GM19035 (cell line): ENCODE data around the gene MZB1.
"Not testable (repeated sequence)": the region's sequence is repeated elsewhere in the genome, so short reads cannot be mapped to it uniquely, and the experiment has no call there.

Source experiments
- ATAC-seq: cut with Tn5 transposase; IDR thresholded peaks from one replicate; pipeline ENCODE4 v1.9.1; 2021; ENCODE audit not compliant: unreplicated experiment

Gene MZB1

DNA sequence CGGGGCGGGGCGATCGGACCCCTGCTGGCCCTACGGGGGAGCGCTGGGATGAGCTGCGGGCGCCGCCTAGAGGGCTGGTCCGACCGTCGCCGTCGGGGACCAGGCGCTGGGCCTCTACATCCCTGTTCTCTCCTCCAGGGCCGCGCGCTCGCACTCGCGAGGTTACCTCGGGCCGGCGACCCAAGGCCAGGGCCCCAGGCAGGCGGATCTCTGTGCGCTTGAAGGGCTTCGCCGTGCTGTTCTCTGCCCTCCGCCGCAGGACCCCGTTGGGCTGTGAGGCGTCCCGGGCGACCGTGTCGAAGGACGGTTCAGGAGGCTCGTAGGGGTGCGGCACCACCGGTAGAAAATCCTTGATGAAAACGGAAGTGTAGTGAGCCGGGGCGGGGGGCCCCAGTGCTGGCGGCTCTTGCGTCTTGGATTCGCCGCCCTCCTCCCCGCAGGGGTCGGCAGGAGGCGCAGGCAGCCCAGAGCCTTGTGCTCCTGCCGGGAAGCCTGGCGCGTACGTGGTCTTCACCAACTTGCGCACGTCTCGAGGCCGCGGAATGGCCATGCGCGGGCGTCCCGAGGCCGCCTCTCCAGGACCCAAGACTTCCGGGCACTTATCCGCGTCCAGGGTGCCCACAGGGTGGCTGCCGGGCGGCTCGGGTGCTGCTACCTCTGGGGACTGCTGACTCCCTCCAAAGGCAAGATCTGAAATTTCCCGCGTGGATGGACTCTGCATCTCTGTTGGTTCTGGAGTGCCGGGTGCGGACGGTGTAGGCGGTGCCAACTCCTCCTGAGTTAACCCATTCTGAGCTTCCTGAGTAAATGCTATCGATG lies 3.2 kb upstream of the MZB1 start:
- peak; percentile 48 for ATAC-seq

- ATAC-seq, result peak; percentile 12
Observed at GRCh38 chr5:139392324-139392677, 2.6 kb upstream of the MZB1 start.

DNA sequence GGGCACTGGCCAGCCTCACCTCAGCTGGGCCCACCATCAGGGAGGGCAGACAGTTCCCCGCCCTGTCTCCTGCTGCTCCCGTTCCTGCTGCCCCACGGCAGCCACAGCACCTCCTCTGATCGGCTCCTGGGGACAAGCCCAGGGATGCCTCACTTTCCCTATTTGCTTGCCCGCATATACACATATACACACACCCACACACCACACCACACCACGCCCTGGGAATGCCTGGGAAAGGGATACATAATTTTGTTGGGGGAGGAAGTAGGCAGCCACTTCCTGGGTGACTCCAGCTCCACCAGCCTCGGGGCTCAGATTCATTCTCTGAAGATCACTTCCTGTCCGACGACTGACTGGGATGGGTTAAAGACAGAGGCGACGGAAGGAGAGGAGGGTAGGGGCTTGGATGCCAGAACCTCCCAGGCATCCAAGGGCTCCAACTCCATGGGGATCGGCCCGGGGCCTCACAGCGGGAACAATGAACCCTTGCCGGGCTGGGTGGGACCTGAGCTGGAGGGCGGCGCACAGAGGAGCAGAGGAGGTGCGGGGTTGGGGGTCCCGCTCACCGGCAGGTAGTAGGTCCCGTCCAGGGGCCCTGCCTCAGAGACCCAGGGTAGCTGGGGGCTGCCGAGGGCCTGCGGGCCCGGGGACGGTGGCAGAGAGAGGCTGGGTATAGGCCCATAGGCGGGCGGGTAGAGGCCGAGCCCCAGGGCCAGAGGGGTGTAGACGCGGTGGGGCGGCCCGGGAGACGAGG lies 2.0 kb upstream of the MZB1 start:
- ATAC-seq, result no peak

GRCh38 chr5:139390639-139391569 lies 1.2 kb upstream of the MZB1 start:
- no peak for ATAC-seq

- no peak for ATAC-seq
Observed at GRCh38 chr5:139388198-139388821, 1.4 kb downstream of the MZB1 start.

DNA sequence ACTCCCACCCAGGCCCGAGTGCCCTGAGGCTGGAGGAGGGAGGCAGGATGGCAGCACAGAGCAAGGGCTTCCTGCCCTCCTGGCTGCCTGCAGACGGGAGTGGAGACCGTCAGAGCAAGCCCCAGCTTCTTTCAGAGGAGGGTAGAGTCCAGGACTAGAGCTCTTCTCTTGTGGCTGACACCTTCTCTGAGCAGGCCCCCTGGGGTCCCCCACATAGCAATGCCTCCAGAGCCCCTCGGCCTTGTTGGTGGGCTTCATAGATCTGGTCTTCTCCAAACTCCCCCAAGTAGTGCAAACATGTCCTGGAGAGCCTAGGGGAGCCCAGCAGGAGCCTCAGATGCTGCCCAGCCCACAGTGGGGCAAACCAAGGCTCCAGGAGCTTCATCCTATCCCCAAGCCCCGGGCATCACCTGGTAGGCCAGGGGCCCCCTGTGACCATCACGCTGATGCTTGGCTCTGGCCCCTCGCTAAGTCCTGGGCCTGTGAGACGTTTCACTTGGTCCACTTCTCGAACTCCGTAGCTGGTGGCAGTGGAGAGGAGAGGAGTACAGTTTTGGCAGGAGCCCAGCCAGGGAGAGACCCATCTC lies 2.0 kb downstream of the MZB1 start:
- no peak for ATAC-seq

- not testable (repeated sequence) for ATAC-seq
Observed at GRCh38 chr5:139386956-139387355, 2.8 kb downstream of the MZB1 start.

- ATAC-seq, result no peak
Observed at GRCh38 chr5:139386050-139386438, 3.7 kb downstream of the MZB1 start.

DNA sequence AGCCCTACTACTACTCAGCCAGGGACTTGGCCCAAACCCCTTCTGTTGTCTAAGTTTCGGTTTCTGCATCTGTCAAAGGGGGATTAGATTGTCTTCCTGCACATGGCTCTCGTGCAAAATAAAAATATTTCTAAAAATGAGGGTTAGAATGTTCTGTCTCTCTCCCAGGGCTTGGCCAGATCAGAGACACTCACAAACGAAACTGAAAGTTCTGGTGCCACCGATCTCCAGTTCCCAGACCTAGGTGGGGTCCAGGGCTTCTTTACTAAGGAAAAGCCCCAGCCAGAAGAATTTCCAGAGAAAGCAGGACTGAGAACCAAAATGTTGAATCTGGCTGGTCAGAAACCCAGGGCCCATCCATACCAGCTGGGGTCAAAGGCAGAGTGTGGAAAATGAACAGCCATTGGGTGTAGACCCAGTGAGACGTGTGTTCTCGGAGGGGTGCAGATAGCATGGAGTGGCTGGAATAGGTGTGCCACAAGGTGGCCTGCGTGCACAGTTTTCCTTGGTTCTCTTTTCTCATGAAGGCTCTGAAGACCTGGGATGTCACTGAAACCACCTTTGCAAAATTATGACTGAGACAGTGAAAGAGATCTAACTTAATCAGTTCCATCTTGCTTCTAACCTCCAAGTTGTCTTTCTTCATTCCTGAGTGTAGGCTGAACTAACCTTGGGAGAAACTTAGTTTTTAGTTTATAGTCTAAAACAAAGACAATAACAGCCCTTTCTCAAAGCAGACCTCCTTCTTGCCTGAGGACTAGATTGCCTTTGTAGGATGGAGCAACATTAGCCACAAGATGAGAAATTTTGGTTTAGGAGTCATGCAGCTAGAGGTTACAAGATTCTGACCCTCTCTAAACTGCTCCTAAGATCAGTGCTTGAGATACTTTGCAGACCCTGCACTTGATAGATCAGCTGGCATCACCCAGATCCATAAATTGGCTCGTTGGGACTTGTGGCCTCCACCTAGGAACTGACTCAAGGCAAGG lies 4.4 kb downstream of the MZB1 start:
- no peak for ATAC-seq

GRCh38 chr5:139384591-139385051 lies 5.1 kb downstream of the MZB1 start:
- no peak for ATAC-seq

DNA sequence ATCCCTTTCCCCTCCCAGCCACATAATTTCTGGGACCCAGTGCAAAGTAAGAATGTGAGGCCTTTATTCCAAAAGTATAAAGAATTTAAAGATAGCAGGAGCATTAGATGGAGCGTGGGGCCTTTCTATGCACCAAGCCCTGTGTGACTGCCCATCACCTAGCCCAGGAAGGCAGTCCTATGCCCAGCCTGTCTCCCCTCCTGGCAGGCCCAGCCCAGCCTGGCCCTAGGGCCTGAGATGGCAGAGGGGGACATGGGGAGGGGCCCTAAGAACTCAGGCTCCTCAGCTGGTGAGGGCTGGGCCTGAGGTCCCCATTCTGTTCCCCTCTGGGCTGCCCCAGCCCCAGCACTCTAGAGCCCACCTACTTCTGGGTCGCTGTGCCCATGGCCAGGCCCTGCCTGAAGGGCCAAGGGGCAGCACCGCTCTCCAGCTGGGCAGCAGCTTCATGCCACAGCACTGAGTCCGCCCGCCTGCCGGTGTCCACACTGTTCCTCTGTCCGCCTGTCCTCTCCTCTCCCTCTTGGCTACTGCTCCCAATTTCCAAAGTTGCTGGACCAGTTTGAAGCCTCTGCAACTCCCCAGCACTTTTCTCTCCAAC lies 5.6 kb downstream of the MZB1 start:
- ATAC-seq, result no peak

DNA sequence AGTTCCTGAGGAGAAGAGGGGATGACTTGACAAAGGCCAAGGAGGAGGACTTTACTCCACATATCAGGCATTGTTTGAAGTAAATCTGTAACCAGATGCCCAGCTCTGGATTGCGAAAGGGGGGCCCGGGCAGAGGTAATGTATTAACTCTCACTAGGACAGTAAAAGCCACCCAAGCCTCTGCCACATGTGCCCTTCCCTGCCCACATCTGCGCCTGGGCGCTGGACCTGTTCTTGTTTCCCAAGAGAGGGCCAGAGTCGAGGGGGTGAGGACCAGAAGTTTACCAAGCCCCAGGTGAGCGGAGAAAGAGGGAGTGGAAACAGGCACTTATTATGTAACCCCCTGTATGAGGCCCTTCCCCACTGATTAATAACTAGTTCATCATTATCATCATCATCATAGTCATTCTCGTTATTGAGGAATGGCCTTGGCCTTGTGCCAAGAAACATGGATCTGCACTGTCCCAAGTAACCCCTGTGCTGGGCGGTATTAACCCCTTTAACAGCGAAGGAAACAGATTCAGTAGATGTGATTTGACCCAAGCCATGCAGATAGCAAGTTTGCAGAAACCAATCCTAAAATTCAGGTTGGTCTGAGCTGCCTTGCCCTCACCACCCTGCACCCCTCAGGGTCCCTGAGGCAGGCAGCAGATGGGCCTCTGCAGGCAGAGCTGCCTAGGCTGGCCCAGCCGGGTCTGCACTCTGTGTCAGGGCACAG lies 6.3 kb downstream of the MZB1 start, which contains the start of gene SLC23A1:
Gene SLC23A1 (minus strand): TSS at position 23 of the 718 bp plus-strand sequence. CDS start 44 bp downstream, outside the sequence.
- ATAC-seq, result no peak

DNA sequence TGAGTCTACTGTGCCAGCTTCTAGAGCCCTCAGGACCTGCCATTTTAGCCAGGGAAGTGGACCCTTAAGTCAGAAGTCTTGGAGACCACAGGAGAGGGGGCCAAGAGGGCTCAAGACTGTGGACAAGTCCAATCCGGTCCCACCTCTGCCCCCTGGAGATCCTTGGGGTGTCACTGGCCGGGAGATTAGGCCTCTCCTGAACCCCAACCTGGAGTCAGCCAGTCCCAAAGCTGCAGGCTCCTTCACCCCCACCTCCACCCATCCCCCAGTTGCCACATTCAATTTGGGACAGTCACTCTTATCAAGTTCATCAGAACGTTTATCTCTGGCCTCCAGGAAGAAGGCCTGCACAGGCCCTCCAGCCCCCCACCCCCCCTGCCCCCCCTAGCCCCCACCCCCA lies 6.9 kb downstream of the MZB1 start:
- no peak for ATAC-seq

GRCh38 chr5:139381837-139382761 lies 7.6 kb downstream of the MZB1 start:
- ATAC-seq, result no peak

- ATAC-seq, result no peak
Observed at GRCh38 chr5:139379626-139380449, 9.9 kb downstream of the MZB1 start.

DNA sequence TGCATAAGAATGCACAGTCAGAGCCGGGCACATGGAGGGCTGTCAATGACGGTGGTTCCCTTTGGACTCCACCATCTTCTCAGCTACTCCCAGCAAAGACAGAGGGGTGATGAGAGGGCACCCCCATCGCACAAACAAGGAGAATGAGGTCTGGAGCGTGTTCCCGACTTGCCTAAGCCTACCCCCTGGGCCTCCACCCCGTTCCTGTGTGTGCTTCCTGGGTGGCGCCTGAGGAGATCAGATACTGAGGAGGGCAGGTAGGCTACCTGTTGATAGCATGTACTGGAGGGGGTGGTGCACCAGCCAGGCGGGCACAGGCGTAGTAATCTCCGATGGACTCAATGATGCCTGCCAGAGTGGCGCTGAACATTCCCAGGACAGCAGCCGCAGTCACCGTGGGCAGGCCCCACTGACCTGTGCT lies 10.8 kb downstream of the MZB1 start:
- ATAC-seq, result no peak
